Peyer's patch (tissue), 4 donors: ENCODE results near the gene NFE2L2.

Experiments
- CTCF ChIP-seq, 6 experiments: fragments of 450-650 bp in 4 of 6; fragments of 200-600 bp in 2 of 6; sonication (generic) in 1 of 6; IDR thresholded peaks; one replicate each; pipeline ENCODE4 v1.5.1; 2017 to 2019; ENCODE audit warnings: antibody characterized with exemption in 6 of 6, mild to moderate bottlenecking in 3 of 6, moderate library complexity in 1 of 6
- POLR2A ChIP-seq, 2 donors: fragments of 450-650 bp; IDR thresholded peaks; one replicate each; pipeline ENCODE4 v1.5.1; 2017; ENCODE audit warnings: antibody characterized with exemption in 2 of 2, mild to moderate bottlenecking in 2 of 2, moderate library complexity in 2 of 2

GRCh38 chr2:177289824-177290628 is 25.5 kb upstream of the NFE2L2 start:
- no peak for TF ChIP-seq CTCF (IDR thresholded peaks at IDR 0.05)
- TF ChIP-seq POLR2A (IDR thresholded peaks at IDR 0.05), result no peak
